Ovary (tissue), 3 donors: ENCODE data around the gene USP51.

Experiments
- POLR2A ChIP-seq: fragments of 450-650 bp; IDR thresholded peaks from one replicate; pipeline ENCODE4 v1.6.1; 2017; ENCODE audit warnings: antibody characterized with exemption, mild to moderate bottlenecking, moderate library complexity
- TF ChIP-seq, protein P1 (sequence below), 3 donors: fragments of 450-650 bp in 2 of 3; fragments of 200-600 bp in 1 of 3; IDR thresholded peaks; one replicate each; pipeline versions ENCODE4 v1.5.1 to v1.8.0; 2016 to 2022; ENCODE audit warnings: antibody characterized with exemption in 3 of 3, mild to moderate bottlenecking in 1 of 3
- donor health status: DM: no; HTN: no; CAD: no.

DNA sequence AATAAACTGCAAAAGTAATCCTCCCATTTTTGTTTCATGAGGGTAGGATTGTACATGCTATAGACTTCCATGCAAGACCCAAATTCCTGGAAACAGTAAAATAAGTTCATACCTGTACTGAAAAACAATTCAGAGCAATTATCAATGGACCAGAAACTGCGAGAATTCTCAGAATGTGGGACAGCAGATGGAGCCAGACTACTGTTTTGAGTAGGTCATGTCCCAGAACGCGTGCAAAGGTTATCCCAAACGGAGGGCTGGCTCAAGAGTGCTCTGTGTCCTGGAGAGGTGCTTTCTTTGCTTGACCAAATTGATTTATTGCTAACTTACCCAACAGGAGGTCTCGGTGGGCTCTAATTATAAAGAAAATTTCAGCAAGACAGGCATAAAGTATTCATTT, 39.4 kb downstream of the USP51 start:
- TF ChIP-seq, protein P1, sequence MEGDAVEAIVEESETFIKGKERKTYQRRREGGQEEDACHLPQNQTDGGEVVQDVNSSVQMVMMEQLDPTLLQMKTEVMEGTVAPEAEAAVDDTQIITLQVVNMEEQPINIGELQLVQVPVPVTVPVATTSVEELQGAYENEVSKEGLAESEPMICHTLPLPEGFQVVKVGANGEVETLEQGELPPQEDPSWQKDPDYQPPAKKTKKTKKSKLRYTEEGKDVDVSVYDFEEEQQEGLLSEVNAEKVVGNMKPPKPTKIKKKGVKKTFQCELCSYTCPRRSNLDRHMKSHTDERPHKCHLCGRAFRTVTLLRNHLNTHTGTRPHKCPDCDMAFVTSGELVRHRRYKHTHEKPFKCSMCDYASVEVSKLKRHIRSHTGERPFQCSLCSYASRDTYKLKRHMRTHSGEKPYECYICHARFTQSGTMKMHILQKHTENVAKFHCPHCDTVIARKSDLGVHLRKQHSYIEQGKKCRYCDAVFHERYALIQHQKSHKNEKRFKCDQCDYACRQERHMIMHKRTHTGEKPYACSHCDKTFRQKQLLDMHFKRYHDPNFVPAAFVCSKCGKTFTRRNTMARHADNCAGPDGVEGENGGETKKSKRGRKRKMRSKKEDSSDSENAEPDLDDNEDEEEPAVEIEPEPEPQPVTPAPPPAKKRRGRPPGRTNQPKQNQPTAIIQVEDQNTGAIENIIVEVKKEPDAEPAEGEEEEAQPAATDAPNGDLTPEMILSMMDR (IDR thresholded peaks at IDR 0.05) = no peak
- no peak for TF ChIP-seq POLR2A
